HG02642 (cell line): Measurements from ENCODE around the gene DDI2.
"Not testable (repeated sequence)": the region's sequence is repeated elsewhere in the genome, so short reads cannot be mapped to it uniquely, and the experiment has no call there.

Experiments used
- ATAC-seq: cut with Tn5 transposase; IDR thresholded peaks from one replicate; pipeline ENCODE4 v1.9.1; 2021; ENCODE audit warnings: mild to moderate bottlenecking; ENCODE audit not compliant: unreplicated experiment, poor library complexity

Gene DDI2

GRCh38 chr1:15604400-15604799 is 12.9 kb upstream of the DDI2 start:
- ATAC-seq: not testable (repeated sequence)

GRCh38 chr1:15605398-15606383 is 11.6 kb upstream of the DDI2 start:
- ATAC-seq: no peak

- ATAC-seq: no peak
Observed at GRCh38 chr1:15609631-15610030, 7.6 kb upstream of the DDI2 start.

DNA sequence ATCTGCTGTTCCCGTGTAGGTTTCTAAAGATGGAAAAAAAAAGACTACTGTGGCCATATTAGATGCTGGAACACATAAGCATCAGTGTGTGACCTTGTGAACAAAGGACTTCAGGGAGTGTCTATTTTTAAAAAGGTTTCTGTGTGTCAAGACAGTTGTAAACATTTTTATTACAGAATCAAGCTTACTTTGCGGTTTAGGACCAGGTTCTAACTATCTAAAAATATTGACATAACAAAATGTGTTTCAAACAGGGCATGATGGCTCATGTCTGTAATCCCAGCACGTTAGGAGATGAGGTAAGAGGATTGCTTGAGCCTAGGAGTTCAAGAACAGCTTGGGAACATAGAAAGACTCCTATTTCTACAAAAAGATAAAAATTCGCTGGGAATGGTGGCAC is 7.1 kb upstream of the DDI2 start:
- ATAC-seq: no peak

DNA sequence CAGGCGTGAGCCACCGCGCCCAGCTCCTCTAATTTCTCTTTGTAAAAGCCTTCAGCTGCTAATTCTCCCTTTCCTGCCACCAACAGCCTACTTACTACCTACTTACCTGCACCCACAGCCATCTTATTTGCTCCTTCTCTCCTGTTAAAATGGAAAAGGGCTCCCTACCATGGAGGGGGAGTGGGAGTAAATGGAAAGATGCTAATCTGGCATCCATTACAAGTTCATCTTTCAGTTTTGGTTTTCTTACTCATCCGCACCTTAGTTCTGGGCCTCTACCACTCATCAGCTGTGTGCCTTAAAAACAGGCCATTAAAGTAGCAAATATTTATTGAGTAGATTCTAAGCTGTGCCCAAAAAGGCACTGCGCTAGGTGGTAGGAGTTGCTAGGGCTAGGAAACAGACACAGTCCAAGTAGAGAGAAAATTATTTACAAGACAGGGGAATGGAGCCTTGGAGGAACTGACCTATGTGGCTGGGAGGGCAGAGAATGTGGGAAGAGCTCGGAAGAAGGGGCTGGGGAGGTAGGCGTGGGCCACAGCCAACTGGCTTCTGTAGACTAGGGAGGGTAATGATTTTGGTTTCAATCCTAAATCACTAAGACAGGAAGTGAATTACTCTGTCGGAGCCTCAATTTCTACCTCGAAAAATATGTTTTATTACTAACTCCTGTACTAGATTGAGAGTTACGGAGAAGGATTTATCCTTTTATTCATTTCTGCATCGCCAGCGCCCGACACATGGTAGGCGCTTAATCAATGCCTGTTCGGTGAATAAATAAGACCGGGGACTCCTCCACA is 685 bp upstream of the DDI2 start:
- ATAC-seq: no peak

GRCh38 chr1:15618077-15618654 is 908 bp downstream of the DDI2 start:
- peak; percentile 11 for ATAC-seq

DNA sequence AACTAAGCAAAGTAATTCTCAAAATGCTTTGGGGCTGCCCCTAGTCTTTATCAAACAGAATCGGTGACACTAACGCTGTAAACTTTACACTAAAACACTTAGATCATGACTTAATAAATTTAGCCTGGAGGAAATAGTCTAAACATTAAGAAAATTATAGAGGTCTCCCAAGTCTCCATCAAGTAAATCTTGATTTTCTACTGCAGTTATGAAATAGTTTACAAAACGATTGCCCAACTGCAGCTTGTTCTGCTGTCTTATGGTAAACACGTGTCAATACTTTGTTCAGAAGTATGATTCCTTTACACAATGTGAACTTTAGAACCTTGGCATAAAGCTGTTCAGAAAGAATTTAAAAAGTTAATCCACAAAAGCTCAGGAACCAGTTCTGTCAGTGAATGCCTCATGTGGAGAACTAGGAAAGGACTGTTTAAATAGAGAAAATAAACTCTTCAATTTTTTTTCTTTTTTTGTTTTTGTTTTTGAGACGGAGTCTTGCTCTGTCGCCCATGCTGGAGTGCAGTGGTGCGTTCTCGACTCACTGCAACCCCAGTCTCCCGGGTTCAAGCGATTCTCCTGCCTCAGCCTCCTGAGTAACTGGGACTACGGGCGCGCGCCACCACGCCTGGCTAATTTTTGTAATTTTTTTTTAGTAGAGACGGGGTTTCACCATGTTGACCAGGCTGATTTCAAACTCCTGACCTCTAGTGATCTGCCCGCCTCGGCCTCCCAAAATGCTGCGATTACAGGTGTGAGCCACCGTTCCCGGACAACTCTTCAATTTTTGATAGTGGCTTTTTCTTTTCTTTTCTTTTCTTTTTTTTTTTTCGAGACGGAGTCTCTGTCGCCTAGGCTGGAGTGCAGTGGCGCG is 1.6 kb downstream of the DDI2 start:
- no peak for ATAC-seq

DNA sequence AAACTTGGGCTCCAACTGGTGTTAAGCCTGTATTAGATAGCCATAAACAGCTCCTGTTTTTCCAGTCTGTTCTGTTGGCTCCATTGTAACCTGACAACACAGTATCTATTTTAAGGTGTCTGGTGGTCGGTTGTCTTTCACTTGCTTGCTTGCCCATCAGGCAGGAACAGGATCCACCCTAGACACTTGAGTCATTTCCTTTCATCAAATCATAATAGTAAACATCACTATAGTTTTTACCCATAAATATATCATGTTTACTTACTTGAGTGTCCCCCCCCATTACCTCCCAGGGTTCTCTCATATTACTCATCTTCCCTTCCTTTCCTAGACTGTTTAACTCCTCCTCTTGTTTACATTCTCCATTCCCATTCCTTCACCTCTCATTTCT is 2.9 kb downstream of the DDI2 start:
- no peak for ATAC-seq

DNA sequence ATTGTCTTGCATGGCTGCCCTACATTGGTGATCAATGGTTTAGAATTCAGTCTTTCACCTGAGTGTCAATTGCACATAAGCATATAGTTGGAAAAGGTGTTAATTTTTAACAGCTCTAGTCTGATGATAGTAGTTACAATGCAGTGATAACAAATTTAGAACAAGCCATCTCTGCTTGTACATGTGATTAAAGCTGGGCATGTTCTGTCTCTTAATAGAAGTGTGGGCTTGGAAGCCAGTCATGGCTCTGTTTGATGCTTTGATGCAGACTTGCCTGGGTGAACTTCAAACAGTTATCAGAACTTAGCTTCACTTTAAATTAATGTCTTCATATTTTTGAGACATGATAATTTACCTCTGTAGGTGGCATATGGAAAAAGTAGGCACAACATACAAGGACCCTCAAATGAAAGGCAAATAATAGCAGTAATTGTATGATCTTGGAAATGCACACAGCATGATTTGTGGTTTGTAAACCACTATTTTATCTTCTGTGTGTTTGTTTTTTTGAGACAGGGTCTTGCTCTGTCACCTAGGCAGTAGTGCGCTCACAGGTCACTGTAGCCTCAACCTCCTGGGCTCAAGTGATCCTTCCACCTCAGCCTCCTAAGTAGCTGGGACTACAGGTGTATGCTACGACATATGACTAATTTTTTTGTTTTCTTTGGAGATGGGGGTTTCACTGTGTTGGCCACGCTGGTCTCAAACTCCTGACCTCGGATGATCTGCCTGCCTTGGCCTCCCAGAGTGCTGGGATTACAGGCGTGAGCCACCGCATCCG is 3.8 kb downstream of the DDI2 start:
- no peak for ATAC-seq

DNA sequence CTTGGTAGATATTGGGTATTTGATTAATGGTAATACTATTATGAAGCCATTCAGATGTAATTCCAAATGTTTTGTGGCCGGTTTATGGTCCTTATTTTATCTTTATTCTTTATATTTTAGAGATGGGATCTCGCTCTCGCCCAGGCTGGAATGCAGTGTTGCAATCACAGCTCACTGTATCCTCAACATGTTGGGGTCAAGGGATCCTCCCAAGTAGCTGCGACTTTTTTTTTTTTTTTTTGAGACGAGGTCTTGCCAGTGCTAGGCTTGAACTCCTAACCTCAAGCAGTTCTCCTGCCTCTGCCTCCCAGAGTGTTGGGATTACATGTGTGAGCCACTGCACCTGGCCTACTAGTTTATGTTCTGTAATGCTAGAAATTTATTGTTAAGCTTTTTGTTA is 4.7 kb downstream of the DDI2 start:
- no peak for ATAC-seq

DNA sequence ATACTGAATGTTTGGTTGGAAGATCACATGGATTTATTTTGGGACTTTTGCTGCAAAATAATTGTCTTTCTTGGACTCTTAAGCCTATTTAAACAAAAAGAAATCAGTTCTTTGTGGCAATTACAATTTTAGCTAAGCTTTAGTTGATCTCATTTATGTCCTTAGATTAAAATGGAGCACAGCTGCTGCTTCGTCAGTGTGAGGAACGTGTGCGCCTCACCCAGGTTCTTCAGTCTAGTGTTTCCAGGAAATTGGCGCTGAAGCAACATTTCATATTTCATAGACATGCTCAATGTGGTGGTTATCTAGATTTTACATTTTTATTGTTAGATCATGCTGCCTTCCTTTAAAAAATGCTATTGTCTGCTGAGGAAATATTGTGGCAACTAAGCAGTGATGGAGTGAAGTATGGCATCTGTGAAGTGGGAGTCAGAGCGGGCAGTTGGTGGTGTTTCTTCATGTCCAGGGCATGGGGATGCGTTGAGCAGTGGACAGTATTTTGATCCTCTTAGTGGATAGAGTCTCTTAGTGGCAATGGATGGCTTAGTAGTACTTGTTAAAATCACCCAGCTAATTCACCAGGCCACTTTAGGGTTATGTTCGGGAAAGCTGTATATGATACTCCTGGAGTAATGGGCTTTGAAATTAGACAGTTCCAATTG is 5.6 kb downstream of the DDI2 start:
- ATAC-seq: no peak

DNA sequence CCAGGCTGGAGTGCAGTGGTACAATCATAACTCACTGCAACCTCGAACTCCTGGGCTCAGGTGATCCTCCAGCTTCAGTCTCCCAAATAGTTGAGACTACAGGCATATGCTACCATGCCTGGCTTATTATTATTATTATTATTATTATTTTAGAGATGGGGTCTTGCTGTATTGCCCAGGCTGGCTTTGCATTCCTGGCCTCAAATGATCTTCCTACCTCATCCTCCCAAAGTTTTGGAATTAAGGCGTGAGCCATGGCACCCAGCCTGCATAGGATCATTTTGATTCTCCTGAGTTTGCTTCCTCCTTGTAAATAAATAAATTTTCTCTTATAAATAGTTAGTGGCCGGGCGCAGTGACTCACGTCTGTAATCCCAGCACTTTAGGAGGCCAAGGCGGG is 6.2 kb downstream of the DDI2 start:
- no peak for ATAC-seq

- no peak for ATAC-seq
Observed at GRCh38 chr1:15624133-15624714, 7.0 kb downstream of the DDI2 start.

DNA sequence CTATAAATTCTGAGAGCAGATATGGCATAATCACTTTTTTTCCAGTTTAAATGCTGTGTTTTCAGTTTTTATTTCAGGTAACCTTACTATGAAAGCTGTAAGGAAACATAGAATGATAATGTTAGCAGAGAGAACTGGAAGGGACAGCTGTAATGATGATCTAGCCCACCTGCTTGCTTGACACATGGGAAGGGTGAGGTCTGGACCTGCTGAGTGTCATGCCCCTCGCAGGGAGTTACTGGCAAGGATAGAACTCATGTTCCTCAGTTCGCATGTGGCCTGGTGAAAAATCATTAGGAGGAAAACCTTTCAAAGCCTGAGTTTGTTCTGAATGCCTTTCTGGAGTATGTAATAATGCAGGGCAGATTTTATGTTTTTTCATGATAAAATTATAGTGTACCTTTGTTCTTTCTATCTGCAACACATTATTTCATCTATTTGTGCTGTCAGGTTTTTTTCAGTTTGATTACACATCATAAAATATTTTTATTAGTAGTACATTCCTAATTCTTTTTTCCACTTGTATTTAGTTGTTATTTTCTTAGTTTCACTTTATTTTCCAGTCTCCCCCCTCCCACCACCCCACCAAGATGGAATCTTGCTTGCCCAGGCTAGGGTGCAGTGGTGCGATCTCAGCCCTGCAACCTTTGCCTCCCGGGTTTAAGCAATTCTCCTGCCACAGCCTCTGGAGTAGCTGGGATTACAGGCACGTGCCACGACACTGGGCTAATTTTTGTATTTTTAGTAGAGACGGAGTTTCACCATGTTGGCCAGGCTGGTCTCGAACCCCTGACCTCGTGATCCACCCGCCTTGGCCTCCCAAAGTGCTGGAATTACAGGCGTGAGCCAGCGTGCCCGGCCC is 8.0 kb downstream of the DDI2 start:
- no peak for ATAC-seq

- ATAC-seq: no peak
Observed at GRCh38 chr1:15626269-15626950, 9.2 kb downstream of the DDI2 start.

DNA sequence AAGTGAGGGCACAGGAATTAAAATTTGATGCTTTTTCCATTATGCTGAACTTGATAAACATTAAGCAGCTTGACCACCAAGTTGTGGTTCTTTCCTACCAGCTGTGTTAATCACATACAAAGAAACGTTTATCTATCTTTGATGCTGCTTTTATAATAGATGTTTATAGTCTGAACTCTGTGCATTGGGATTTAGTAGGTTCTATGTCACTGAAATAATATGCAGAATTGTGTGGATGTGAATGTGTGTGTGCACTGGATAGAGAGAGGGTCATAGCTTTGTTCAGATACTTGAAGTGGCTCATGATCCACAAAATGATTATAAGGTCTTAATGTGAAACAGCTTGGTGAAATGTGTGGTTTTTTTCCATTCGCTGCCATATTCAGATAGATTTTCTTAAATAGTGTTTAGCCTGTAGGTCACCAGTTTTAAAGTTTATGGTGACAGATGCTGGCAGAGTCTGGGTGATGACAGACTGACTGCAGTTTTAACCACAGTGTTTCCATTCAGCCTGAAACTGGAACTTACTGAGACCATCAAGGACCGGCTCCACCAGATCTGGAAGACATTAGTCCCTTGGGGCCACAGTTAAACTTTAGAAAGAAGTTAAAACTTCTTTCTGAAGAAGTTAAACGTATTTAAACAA is 10.2 kb downstream of the DDI2 start:
- peak; percentile 79 for ATAC-seq
